HG03342 (cell line): ENCODE measurements around the gene SLC12A1.
"Not testable (repeated sequence)": the region's sequence is repeated elsewhere in the genome, so short reads cannot be mapped to it uniquely, and the experiment has no call there.

ENCODE experiments used
- ATAC-seq: cut with Tn5 transposase; IDR thresholded peaks from one replicate; pipeline ENCODE4 v1.9.1; 2021; ENCODE audit warnings: mild to moderate bottlenecking, moderate library complexity; ENCODE audit not compliant: unreplicated experiment

Gene SLC12A1

GRCh38 chr15:48306639-48307038 is 100.5 kb downstream of the SLC12A1 start:
- no peak for ATAC-seq

GRCh38 chr15:48307586-48307985 is 101.5 kb downstream of the SLC12A1 start:
- no peak for ATAC-seq

GRCh38 chr15:48309740-48310139 is 103.6 kb downstream of the SLC12A1 start:
- no peak for ATAC-seq

- no peak for ATAC-seq
These were observed 107.1 kb downstream of the SLC12A1 start for GRCh38 chr15:48313216-48313615.

- ATAC-seq, result no peak
These were observed 108.9 kb downstream of the SLC12A1 start for GRCh38 chr15:48315041-48315440.

GRCh38 chr15:48317221-48317620 is 111.1 kb downstream of the SLC12A1 start:
- no peak for ATAC-seq

GRCh38 chr15:48318131-48318530 is 112.0 kb downstream of the SLC12A1 start:
- ATAC-seq, result no peak

GRCh38 chr15:48323294-48323693 is 117.2 kb downstream of the SLC12A1 start:
- ATAC-seq, result no peak

GRCh38 chr15:48324949-48325348 is 118.8 kb downstream of the SLC12A1 start:
- ATAC-seq, result no peak

GRCh38 chr15:48325400-48325799 is 119.3 kb downstream of the SLC12A1 start:
- ATAC-seq, result no peak

GRCh38 chr15:48326180-48326579 is 120.1 kb downstream of the SLC12A1 start:
- ATAC-seq, result not testable (repeated sequence)

- no peak for ATAC-seq
These were observed 124.1 kb downstream of the SLC12A1 start for GRCh38 chr15:48330105-48330785.

GRCh38 chr15:48330855-48331795 is 125.0 kb downstream of the SLC12A1 start, which contains the start of gene DUT:
Gene DUT (plus strand): TSS chr15:48331429. CDS start chr15:48331516, 87 bp downstream.
- ATAC-seq, result peak; percentile 80

GRCh38 chr15:48331796-48332641 is 125.9 kb downstream of the SLC12A1 start:
- peak; percentile 49 for ATAC-seq

- ATAC-seq, result no peak
These were observed 126.5 kb downstream of the SLC12A1 start for GRCh38 chr15:48332642-48333034.

- no peak for ATAC-seq
These were observed 127.4 kb downstream of the SLC12A1 start for GRCh38 chr15:48333540-48333939.

GRCh38 chr15:48334260-48334659 is 128.2 kb downstream of the SLC12A1 start:
- no peak for ATAC-seq

GRCh38 chr15:48336940-48337339 is 130.8 kb downstream of the SLC12A1 start:
- ATAC-seq, result no peak

GRCh38 chr15:48337607-48338006 is 131.5 kb downstream of the SLC12A1 start:
- no peak for ATAC-seq

- no peak for ATAC-seq
These were observed 134.0 kb downstream of the SLC12A1 start for GRCh38 chr15:48340111-48340510.

- ATAC-seq, result no peak
These were observed 137.8 kb downstream of the SLC12A1 start for GRCh38 chr15:48343865-48344264.
